T-helper 22 cell (primary cell): ENCODE results near the gene GNMT.
A peak's percentile ranks its signal among the peaks of the same experiment; 100 is the strongest.
"Not testable (repeated sequence)": the region's sequence is repeated elsewhere in the genome, so short reads cannot be mapped to it uniquely, and the experiment has no call there.

Experiments used
- DNase-seq: peaks from one replicate; pipeline ENCODE4 v3.0.0-alpha.2; 2020; ENCODE audit warnings: low read depth

The GNMT gene

GRCh38 chr6:42978487-42978838, 17.9 kb downstream of the GNMT start:
- DNase-seq, result no peak

GRCh38 chr6:42978839-42979522, 18.4 kb downstream of the GNMT start, which contains the start of gene PEX6:
TSS of gene PEX6 (minus strand) at chr6:42979181. CDS start at chr6:42979150, 31 bp downstream.
- DNase-seq, result peak; percentile 95

GRCh38 chr6:42979523-42980177, 19.1 kb downstream of the GNMT start:
- DNase-seq, result no peak

GRCh38 chr6:42981836-42982235, 21.3 kb downstream of the GNMT start:
- DNase-seq, result no peak

- DNase-seq, result peak; percentile 95
Measured at GRCh38 chr6:42984001-42984923, 23.7 kb downstream of the GNMT start, which contains the start of gene PPP2R5D. TSS of gene PPP2R5D (plus strand) at chr6:42984570. CDS start at chr6:42984678, 108 bp downstream.

GRCh38 chr6:42984924-42985475, 24.4 kb downstream of the GNMT start:
- DNase-seq, result no peak

GRCh38 chr6:42987533-42988451, 27.2 kb downstream of the GNMT start:
- no peak for DNase-seq

GRCh38 chr6:42988486-42989020, 28.0 kb downstream of the GNMT start:
- DNase-seq, result no peak

- DNase-seq, result no peak
Measured at GRCh38 chr6:42989923-42990322, 29.4 kb downstream of the GNMT start.

- DNase-seq, result no peak
Measured at GRCh38 chr6:42993445-42993844, 32.9 kb downstream of the GNMT start.

GRCh38 chr6:42996513-42996912, 36.0 kb downstream of the GNMT start:
- DNase-seq, result no peak

- not testable (repeated sequence) for DNase-seq
Measured at GRCh38 chr6:42998205-42998604, 37.7 kb downstream of the GNMT start.

- no peak for DNase-seq
Measured at GRCh38 chr6:43001843-43002242, 41.3 kb downstream of the GNMT start.

GRCh38 chr6:43005844-43006243, 45.3 kb downstream of the GNMT start:
- no peak for DNase-seq

- no peak for DNase-seq
Measured at GRCh38 chr6:43006251-43006650, 45.7 kb downstream of the GNMT start.

GRCh38 chr6:43007126-43007525, 46.6 kb downstream of the GNMT start:
- DNase-seq, result no peak

- DNase-seq, result no peak
Measured at GRCh38 chr6:43009124-43009523, 48.6 kb downstream of the GNMT start.

- DNase-seq, result no peak
Measured at GRCh38 chr6:43011207-43011606, 50.7 kb downstream of the GNMT start.

- DNase-seq, result no peak
Measured at GRCh38 chr6:43012364-43012763, 51.8 kb downstream of the GNMT start.

- no peak for DNase-seq
Measured at GRCh38 chr6:43013097-43013842, 52.7 kb downstream of the GNMT start.
